ENCODE results near the gene FSTL3. TPM values are rescaled to one million over a fixed set of nuclear protein-coding genes. Genes with fewer than 3 reads are reported as not detected.
"Not testable (repeated sequence)": the region's sequence is repeated elsewhere in the genome, so short reads cannot be mapped to it uniquely, and the experiment has no call there.

The FSTL3 gene
- total RNA-seq, 1 experiment from 2014 or later, result 6.8 TPM

GRCh38 chr19:699885-700284 is 23.7 kb downstream of the FSTL3 start:
- H2BK120ac ChIP-seq (ENCODE audit: low read depth, low read length, poor library complexity, severe bottlenecking); H3K56ac ChIP-seq (ENCODE audit: insufficient read length, low read depth, low read length); H3K23me2 ChIP-seq (ENCODE audit: insufficient read length, low read depth, low read length, poor library complexity, severe bottlenecking); H4K8ac ChIP-seq (replicated peaks; ENCODE audit: insufficient read length, low read depth, low read length); H3K9me3 ChIP-seq (ENCODE audit: control insufficient read depth, low read depth, low read length); H2AFZ ChIP-seq (ENCODE audit: low read length); H4K91ac ChIP-seq (ENCODE audit: insufficient read length, low read depth, low read length); H3K79me2 ChIP-seq (ENCODE audit: insufficient read depth, low read length); H2BK20ac ChIP-seq (ENCODE audit: low read depth, low read length, poor library complexity, severe bottlenecking); H3K4me1 Mint-ChIP-seq; H3K27ac ChIP-seq (ENCODE audit: insufficient read length, low read depth, low read length); H3K27me3 Mint-ChIP-seq (ENCODE audit: low read depth); H3K27ac Mint-ChIP-seq; H3K18ac ChIP-seq (ENCODE audit: insufficient read length, low read depth, low read length); DNase-seq; H3K4me3 Mint-ChIP-seq; H3K27me3 ChIP-seq (ENCODE audit: insufficient read depth, low read length); H2BK15ac ChIP-seq (ENCODE audit: low read depth, low read length); H3K4me2 ChIP-seq (ENCODE audit: insufficient read depth, insufficient read length, low read length); H3K4ac ChIP-seq (ENCODE audit: low read depth, low read length); H3K4me1 ChIP-seq (ENCODE audit: insufficient read depth, low read length); H4K5ac ChIP-seq (ENCODE audit: insufficient read length, low read depth, low read length); H2AK5ac ChIP-seq (ENCODE audit: insufficient read length, low read length); H3K23ac ChIP-seq (ENCODE audit: insufficient read length, low read depth, low read length); H2BK5ac ChIP-seq (ENCODE audit: insufficient read length, low read length); H3K79me1 ChIP-seq (ENCODE audit: insufficient read depth, low read depth, low read length, poor library complexity, severe bottlenecking); H2BK12ac ChIP-seq (ENCODE audit: insufficient read length, low read depth, low read length); H3T11ph ChIP-seq (ENCODE audit: low read length); H4K20me1 ChIP-seq (ENCODE audit: control insufficient read depth, insufficient read depth, insufficient read length); H3K14ac ChIP-seq (ENCODE audit: insufficient read depth, low read length); H3K9ac ChIP-seq (ENCODE audit: extremely low read depth, insufficient read length, low read length); H3K9me3 Mint-ChIP-seq; H3K36me3 Mint-ChIP-seq (ENCODE audit: insufficient read depth in 1 of 3, low read depth in 3 of 3): not testable (repeated sequence)
- WGBS (ENCODE audit: extremely low coverage, insufficient read length, low lambda C conversion rate), result no CpG with 5 or more reads among the region's 14 CpGs

DNA sequence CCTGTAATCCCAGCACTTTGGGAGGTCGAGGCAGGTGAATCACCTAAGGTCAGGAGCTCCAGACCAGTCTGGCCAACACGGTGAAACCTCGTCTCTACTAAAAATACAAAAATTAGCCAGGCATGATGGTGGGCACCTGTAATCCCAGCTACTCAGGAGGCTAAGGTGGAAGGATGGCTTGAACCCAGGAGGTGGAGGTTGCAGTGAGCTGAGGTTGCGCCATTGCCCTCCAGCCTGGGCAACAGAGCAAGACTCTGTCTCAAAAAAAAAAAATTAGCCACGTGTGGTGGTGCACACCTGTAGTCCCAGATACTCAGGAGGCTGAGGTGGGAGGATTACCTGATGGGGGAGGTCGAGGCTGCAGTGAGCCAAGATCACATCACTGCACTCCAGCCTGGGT is 26.7 kb downstream of the FSTL3 start:
- H3K27ac Mint-ChIP-seq; H3K4me2 ChIP-seq (ENCODE audit: insufficient read depth, insufficient read length, low read length): not testable (repeated sequence)

More for the DNA sequence above, 26.7 kb downstream of the FSTL3 start:
- not testable (repeated sequence) for H3K14ac ChIP-seq (ENCODE audit: insufficient read depth, low read length); H2AK5ac ChIP-seq (ENCODE audit: insufficient read length, low read length); H3K9ac ChIP-seq (ENCODE audit: extremely low read depth, insufficient read length, low read length); H3K4me1 Mint-ChIP-seq; H3K56ac ChIP-seq (ENCODE audit: insufficient read length, low read depth, low read length); H4K91ac ChIP-seq (ENCODE audit: insufficient read length, low read depth, low read length); H2AFZ ChIP-seq (ENCODE audit: low read length); H3K18ac ChIP-seq (ENCODE audit: insufficient read length, low read depth, low read length); H3K4me1 ChIP-seq (ENCODE audit: insufficient read depth, low read length); H3K36me3 Mint-ChIP-seq (ENCODE audit: insufficient read depth in 1 of 3, low read depth in 3 of 3); H3K79me1 ChIP-seq (ENCODE audit: insufficient read depth, low read depth, low read length, poor library complexity, severe bottlenecking); H3K23ac ChIP-seq (ENCODE audit: insufficient read length, low read depth, low read length); H3K27ac ChIP-seq (ENCODE audit: insufficient read length, low read depth, low read length); H3K27me3 ChIP-seq (ENCODE audit: insufficient read depth, low read length); H3K4ac ChIP-seq (ENCODE audit: low read depth, low read length); H2BK120ac ChIP-seq (ENCODE audit: low read depth, low read length, poor library complexity, severe bottlenecking); H2BK5ac ChIP-seq (ENCODE audit: insufficient read length, low read length); H2BK12ac ChIP-seq (ENCODE audit: insufficient read length, low read depth, low read length); H4K20me1 ChIP-seq (ENCODE audit: control insufficient read depth, insufficient read depth, insufficient read length); H3K23me2 ChIP-seq (ENCODE audit: insufficient read length, low read depth, low read length, poor library complexity, severe bottlenecking); H4K8ac ChIP-seq (replicated peaks; ENCODE audit: insufficient read length, low read depth, low read length); DNase-seq; H3T11ph ChIP-seq (ENCODE audit: low read length); H4K5ac ChIP-seq (ENCODE audit: insufficient read length, low read depth, low read length); H3K79me2 ChIP-seq (ENCODE audit: insufficient read depth, low read length); H3K9me3 ChIP-seq (ENCODE audit: control insufficient read depth, low read depth, low read length); H2BK20ac ChIP-seq (ENCODE audit: low read depth, low read length, poor library complexity, severe bottlenecking); H2BK15ac ChIP-seq (ENCODE audit: low read depth, low read length); H3K9me3 Mint-ChIP-seq
- H3K27me3 Mint-ChIP-seq (ENCODE audit: low read depth), result peaks cover 15% of the 10 kb centered on the region
- H3K4me3 Mint-ChIP-seq, result peak overlapping the region; percentile 66 to 73
- no CpG with 5 or more reads among the region's 6 CpGs for WGBS (ENCODE audit: extremely low coverage, insufficient read length, low lambda C conversion rate)

Measured in H9 (cell line).